Body of pancreas (tissue), 4 donors: ENCODE results near the gene ZNF408. TPM values are rescaled to one million over a fixed set of nuclear protein-coding genes. Genes with fewer than 3 reads are reported as not detected.
"Not testable (repeated sequence)": the region's sequence is repeated elsewhere in the genome, so short reads cannot be mapped to it uniquely, and the experiment has no call there.

Source experiments
- ATAC-seq: fragments of 150-250 bp; one replicate; pipeline ENCODE4 v1.9.1; 2016
- DNase-seq, 4 donors: peaks; one replicate each; pipeline ENCODE4 v3.0.0-alpha.2; 2019
- H3K27ac ChIP-seq, 4 donors: fragments of 200-600 bp; sonication (generic); 1 replicate in 3 of 4; 2 replicates in 1 of 4; pipeline versions ENCODE4 v1.5.1 to v1.6.1; 2016 to 2019; ENCODE audit warnings: mild to moderate bottlenecking in 1 of 4, mixed read lengths in 1 of 4, moderate library complexity in 1 of 4
- H3K27me3 ChIP-seq, 2 donors: fragments of 200-600 bp; sonication (generic); one replicate each; pipeline ENCODE4 v1.6.0; 2016; ENCODE audit warnings: mild to moderate bottlenecking in 1 of 2
- H3K36me3 ChIP-seq, 2 donors: fragments of 200-600 bp; sonication (generic); replicated peaks in 1 of 2; 2 replicates each; pipeline ENCODE4 v1.5.1; 2016; ENCODE audit warnings: low read depth in 2 of 2; ENCODE audit not compliant: insufficient read depth in 1 of 2
- H3K4me1 ChIP-seq: fragments of 200-600 bp; sonication (generic); one replicate; pipeline ENCODE4 v1.6.0; 2016
- H3K4me3 ChIP-seq, 2 donors: fragments of 200-600 bp; sonication (generic); 1 replicate in 1 of 2; 2 replicates in 1 of 2; pipeline ENCODE4 v1.5.1; 2016 to 2019
- H3K9me3 ChIP-seq, 3 donors: fragments of 200-600 bp; sonication (generic); 1 replicate in 2 of 3; 2 replicates in 1 of 3; pipeline ENCODE4 v1.5.1; 2016
- POLR2A ChIP-seq, 3 donors: fragments of 450-650 bp; IDR thresholded peaks; one replicate each; pipeline ENCODE4 v1.6.1; 2016; ENCODE audit warnings: antibody characterized with exemption in 3 of 3, mild to moderate bottlenecking in 2 of 3
- WGBS, 2 donors: methylation state at CpG; one replicate each; pipeline ENCODE4 v1.1.5; 2017; 5-methylcytosine and 5-hydroxymethylcytosine counted together
- intact Hi-C: fragments of 100-400 bp; cut with DNase I; formaldehyde crosslinking; loops from one replicate; pipeline ENCODE4 v1.15.1; 2023
- total RNA-seq, 2 donors: library from RNA; depleted of rRNA; stranded (reverse); fragments of >200 nt; gene quantifications; one replicate each; pipeline ENCODE4 v1.1.0, GENCODE V29; 2016
- TF ChIP-seq, protein P1 (sequence below), 7 experiments: fragments of 450-650 bp in 4 of 7; fragments of 200-600 bp in 3 of 7; sonication (generic) in 3 of 7; IDR thresholded peaks; one replicate each; pipeline ENCODE4 v1.5.1; 2016 to 2019; ENCODE audit warnings: antibody characterized with exemption in 7 of 7

Gene ZNF408
- total RNA-seq, 2 donors from 2014 or later: 6.5 to 7.9 TPM

- TF ChIP-seq, protein P1, sequence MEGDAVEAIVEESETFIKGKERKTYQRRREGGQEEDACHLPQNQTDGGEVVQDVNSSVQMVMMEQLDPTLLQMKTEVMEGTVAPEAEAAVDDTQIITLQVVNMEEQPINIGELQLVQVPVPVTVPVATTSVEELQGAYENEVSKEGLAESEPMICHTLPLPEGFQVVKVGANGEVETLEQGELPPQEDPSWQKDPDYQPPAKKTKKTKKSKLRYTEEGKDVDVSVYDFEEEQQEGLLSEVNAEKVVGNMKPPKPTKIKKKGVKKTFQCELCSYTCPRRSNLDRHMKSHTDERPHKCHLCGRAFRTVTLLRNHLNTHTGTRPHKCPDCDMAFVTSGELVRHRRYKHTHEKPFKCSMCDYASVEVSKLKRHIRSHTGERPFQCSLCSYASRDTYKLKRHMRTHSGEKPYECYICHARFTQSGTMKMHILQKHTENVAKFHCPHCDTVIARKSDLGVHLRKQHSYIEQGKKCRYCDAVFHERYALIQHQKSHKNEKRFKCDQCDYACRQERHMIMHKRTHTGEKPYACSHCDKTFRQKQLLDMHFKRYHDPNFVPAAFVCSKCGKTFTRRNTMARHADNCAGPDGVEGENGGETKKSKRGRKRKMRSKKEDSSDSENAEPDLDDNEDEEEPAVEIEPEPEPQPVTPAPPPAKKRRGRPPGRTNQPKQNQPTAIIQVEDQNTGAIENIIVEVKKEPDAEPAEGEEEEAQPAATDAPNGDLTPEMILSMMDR (IDR thresholded peaks at IDR 0.05): no peak
- TF ChIP-seq POLR2A (IDR thresholded peaks at IDR 0.05): no peak
- no peaks in the 10 kb centered on the region for H3K9me3 ChIP-seq
- H3K4me3 ChIP-seq: peak overlapping the region; percentile 90 to 99
- 0 to 2% methylated on average over 16 to 29 of the region's 29 CpGs for WGBS, 2 donors
- peaks cover 40% of the 10 kb centered on the region for H3K4me1 ChIP-seq
- peak overlapping the region; percentile 74 to 94 (median 92) for H3K27ac ChIP-seq
- intact Hi-C loops: no loop called here
- DNase-seq (no peak), ATAC-seq (no peak)
- H3K36me3 ChIP-seq: peaks cover 7 to 23% of the 10 kb centered on the region in 2 donors
- H3K27me3 ChIP-seq: no peaks in the 10 kb centered on the region
These were observed 335 bp downstream of the ZNF408 start for GRCh38 chr11:46701078-46701654.

DNA sequence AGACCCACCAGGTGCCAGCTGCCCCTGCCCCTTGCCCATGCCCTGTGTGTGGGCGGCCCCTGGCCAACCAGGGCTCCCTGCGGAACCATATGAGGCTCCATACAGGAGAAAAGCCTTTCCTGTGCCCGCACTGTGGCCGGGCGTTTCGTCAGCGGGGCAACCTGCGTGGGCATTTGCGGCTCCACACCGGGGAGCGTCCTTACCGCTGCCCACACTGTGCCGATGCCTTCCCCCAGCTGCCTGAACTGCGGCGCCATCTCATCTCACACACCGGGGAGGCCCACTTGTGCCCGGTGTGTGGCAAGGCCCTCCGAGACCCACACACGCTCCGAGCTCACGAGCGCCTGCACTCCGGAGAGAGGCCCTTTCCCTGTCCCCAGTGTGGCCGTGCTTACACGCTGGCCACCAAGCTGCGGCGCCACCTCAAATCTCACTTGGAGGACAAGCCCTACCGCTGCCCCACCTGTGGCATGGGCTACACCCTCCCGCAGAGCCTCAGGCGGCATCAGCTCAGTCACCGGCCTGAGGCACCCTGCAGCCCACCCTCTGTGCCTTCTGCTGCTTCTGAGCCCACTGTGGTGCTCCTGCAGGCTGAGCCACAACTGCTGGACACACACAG lies 4.3 kb downstream of the ZNF408 start:
- TF ChIP-seq, protein P1 (IDR thresholded peaks at IDR 0.05): no peak
- no peak for TF ChIP-seq POLR2A (IDR thresholded peaks at IDR 0.05)
- 92% methylated on average over 29 of the region's 31 CpGs; no CpG with 5 or more reads in 1 of the 2 donors for WGBS, 2 donors
- Histone ChIP-seq H3K9me3 (no peaks in the 10 kb centered on the region), H3K27me3 (no peaks in the 10 kb centered on the region), H3K36me3 (peaks cover 7 to 23% of the 10 kb centered on the region in 2 donors), H3K4me1 (peaks cover 11% of the 10 kb centered on the region), H3K27ac (no peak overlapping the region), H3K4me3 (no peak overlapping the region)
- ATAC-seq (no peak), DNase-seq (no peak)
- intact Hi-C loops: no loop called here

DNA sequence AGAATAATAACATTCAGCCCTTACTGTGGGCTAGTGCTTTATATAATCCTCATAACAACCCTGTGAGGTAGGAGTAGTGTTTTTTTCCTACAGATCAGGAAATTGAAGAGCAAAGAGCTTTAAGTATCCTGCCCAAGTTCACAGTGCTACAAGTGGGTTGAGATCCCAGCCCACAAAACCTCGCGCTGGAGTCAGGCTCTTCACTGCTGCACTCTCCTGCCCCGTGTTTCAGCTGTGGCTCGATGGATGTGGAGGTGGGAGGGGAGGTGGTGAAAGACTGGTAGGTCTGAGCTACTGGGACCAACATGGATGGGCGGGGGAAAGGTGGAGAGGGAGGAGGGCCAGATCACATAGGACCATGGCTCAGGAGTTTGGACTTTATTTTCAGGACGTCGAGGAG lies 6.1 kb downstream of the ZNF408 start:
- TF ChIP-seq, protein P1 (IDR thresholded peaks at IDR 0.05): no peak
- TF ChIP-seq POLR2A (IDR thresholded peaks at IDR 0.05): no peak
- peaks cover 7 to 23% of the 10 kb centered on the region in 2 donors for H3K36me3 ChIP-seq
- WGBS, 2 donors: 82 to 88% methylated on average over 4 to 7 of the region's 7 CpGs
- H3K4me3 ChIP-seq: no peak overlapping the region
- intact Hi-C loops: no loop called here
- DNase-seq: no peak
- no peak overlapping the region for H3K27ac ChIP-seq
- H3K9me3 ChIP-seq: no peaks in the 10 kb centered on the region
- ATAC-seq: no peak
- H3K4me1 ChIP-seq: peaks cover 5% of the 10 kb centered on the region
- no peaks in the 10 kb centered on the region for H3K27me3 ChIP-seq

- H3K4me1 ChIP-seq, H3K9me3 ChIP-seq, DNase-seq, intact Hi-C loops, H3K27ac ChIP-seq, H3K27me3 ChIP-seq, ATAC-seq, H3K4me3 ChIP-seq: not testable (repeated sequence)
- peaks cover 5 to 17% of the 10 kb centered on the region in 2 donors for H3K36me3 ChIP-seq
- WGBS, 2 donors: 87 to 88% methylated on average over 9 of the region's 9 CpGs
These were observed 8.5 kb downstream of the ZNF408 start for GRCh38 chr11:46709351-46709750.

- intact Hi-C loops: no loop called here
- no peaks in the 10 kb centered on the region for H3K27me3 ChIP-seq
- peak in 2 of 4 donors; percentile 36 to 43 for DNase-seq
- WGBS, 2 donors: 78 to 100% methylated on average over 3 to 10 of the region's 10 CpGs
- H3K4me1 ChIP-seq: no peaks in the 10 kb centered on the region
- H3K36me3 ChIP-seq: peaks cover 0 to 2% of the 10 kb centered on the region in 2 donors
- ATAC-seq: peak; percentile 59
- H3K9me3 ChIP-seq: no peaks in the 10 kb centered on the region
- no peak overlapping the region for H3K4me3 ChIP-seq
- H3K27ac ChIP-seq: peak overlapping the region in 1 of 4 donors; percentile 44
- TF ChIP-seq, protein P1 (IDR thresholded peaks at IDR 0.05): no peak
- no peak for TF ChIP-seq POLR2A (IDR thresholded peaks at IDR 0.05)
These were observed 10.0 kb downstream of the ZNF408 start for GRCh38 chr11:46710821-46711269.
